ENCODE results near the gene KATNAL2.
"Not testable (repeated sequence)": the region's sequence is repeated elsewhere in the genome, so short reads cannot be mapped to it uniquely, and the experiment has no call there.

- TF ChIP-seq EZH2 (IDR thresholded peaks at IDR 0.05; ENCODE audit: low read length); CTCF (optimal IDR thresholded peaks at IDR 0.05 in 1 of 3, IDR thresholded peaks at IDR 0.05 in 1 of 3, conservative IDR thresholded peaks at IDR 0.05 in 1 of 3; ENCODE audit: extremely low read depth in 1 of 3, insufficient read depth in 2 of 3, low read length in 3 of 3): not testable (repeated sequence)
These were observed 48.9 kb downstream of the KATNAL2 start for GRCh38 chr18:46966266-46966665.
